ENCODE measurements around the gene AHRR. TPM values are rescaled to one million over a fixed set of nuclear protein-coding genes. Genes with fewer than 3 reads are reported as not detected.
"Not testable (repeated sequence)": the region's sequence is repeated elsewhere in the genome, so short reads cannot be mapped to it uniquely, and the experiment has no call there.

The AHRR gene
- total RNA-seq, 1 donor from 2014 or later: 3.5 TPM

DNA sequence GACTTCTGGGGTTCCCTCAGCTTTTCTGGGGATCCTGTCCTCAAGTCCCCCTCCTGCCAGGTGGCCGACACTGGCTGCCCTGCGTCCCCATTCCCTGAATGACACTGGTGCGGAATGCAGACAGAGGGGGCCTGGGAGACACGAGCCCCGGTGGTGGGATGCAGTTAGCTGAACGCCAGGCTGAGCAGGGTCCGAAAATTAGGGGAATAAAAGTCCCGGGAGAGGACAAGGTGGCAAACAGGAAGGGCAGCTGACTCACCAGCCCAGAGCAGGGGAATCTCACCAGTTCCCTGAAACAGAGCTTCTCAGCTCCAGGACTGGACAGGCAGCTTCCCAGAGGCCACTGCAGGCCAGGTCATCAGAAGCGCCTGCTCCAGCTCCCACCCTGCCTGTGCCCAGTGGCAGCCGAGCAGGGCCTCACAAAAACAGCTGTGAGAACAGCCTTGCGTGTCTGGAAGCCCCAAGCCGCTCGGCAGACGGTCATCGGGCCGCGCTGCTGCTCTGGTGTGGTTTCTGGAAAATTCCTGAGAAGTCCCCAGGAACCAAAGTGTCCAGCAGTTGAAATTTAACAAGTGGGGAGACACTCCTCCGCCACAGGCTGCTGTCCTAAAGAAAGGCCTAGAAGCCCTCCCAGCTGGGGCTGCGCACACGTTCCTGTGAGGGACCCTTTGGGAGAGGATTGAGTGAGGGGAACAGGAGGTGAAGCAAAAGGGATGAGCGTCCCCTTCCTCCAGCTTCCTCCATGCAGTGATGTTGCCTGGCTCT lies 73.8 kb downstream of the AHRR start:
- no peak for DNase-seq (ENCODE audit: low spot score)

DNA sequence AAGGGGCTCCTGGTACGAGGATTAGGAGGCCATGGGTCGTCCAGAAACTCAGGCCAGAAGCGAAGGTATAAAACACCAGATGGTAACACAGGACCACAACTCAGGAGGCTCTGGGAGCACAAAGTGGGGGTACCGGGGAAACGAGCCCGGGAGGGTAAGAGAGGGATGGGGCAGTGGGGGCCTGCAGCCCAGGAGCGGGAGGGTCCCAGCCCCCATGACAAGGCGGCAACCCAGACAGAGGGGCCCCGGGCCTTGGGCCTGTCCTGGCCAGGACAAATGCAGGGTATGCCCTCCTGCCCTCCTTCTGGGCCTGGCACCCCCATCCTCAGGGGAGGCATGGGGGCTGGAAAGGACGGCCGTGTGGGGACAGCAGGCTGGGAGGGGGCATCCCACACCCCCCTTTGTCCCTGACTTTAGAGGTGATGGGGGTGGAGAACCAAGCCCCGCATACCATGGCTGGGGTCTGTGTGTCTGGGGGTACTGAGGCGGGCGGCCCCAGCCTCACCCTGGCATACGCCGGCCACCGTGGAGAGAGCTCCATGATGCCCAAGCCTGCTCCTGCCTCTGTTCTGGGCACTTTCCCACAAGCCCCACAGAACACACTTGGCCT lies 74.5 kb downstream of the AHRR start:
- no peak for DNase-seq (ENCODE audit: low spot score)

DNA sequence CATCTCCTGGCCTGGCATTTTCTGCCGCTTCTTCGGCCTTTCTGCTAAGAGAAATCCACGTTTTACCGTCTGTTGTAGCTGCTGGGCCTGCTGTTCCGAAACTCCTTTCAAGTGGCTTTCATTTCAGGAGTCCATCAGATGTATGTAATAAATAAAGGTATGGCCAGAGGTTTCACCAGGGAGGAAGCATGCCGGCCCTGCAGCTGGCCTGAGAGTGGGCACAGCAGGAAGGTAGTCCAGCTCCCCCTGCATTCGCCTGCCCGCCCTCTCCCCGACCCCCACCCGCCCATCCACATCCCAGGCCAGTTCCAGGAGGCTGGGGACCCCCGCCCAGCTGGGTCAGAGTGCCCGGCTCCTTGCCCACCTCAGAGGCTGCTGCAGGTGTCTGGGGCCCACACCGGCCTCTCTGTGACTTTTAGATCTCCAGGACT lies 75.0 kb downstream of the AHRR start:
- DNase-seq (ENCODE audit: low spot score): no peak

DNA sequence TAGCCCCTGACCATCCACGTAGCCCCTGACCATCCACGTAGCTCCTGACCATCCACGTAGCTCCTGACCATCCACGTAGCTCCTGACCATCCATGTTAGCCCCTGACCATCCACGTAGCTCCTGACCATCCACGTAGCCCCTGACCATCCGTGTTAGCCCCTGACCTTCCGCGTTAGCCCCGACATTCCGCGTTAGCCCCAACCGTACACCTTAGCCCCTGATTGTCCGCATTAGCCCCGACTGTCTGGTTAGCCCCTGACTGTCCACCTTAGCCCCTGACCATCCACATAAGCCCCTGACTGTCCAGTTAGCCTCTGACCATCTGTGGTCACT lies 76.6 kb downstream of the AHRR start:
- DNase-seq (ENCODE audit: low spot score): not testable (repeated sequence)

DNA sequence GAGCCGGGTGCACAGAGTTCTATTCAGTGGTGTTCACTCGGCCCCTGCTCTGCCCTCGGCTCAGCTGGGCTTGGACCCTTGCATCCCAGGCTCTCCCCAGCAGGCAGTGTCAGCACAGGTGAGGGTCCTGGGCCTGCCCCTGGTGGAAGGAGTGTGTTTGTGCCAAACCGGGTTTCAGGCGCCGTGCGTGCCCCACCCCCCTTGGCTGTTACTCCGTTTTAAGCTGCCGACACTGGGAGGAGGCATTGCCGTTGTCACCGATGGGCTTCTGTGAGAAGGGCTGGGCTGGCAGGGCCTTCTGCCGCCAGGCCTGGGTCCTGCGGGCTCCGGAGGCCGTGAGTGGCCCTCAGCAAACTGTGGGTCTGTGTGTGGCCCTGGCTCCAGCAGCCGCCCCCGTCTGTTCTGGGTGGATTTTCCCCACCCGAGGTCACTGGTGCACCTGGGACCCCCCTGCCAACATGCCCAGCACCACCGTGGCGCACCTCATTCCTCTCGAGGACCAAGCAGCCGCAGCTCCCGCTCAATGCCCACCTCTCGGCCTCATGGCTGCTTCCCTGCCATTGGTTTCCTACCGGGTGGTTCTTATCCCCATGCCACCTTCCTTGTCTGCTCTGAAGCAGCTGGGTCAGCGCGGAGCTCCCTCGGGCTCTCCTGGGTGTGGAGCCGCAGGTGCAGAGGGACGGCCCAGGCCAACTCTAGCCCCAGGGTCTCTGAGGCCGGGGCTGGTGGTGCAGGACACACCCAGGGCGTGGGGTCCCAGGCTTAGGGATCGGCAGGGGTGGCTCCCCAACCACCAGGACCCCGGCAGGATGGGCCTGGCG lies 77.2 kb downstream of the AHRR start:
- no peak for DNase-seq (ENCODE audit: low spot score)

DNA sequence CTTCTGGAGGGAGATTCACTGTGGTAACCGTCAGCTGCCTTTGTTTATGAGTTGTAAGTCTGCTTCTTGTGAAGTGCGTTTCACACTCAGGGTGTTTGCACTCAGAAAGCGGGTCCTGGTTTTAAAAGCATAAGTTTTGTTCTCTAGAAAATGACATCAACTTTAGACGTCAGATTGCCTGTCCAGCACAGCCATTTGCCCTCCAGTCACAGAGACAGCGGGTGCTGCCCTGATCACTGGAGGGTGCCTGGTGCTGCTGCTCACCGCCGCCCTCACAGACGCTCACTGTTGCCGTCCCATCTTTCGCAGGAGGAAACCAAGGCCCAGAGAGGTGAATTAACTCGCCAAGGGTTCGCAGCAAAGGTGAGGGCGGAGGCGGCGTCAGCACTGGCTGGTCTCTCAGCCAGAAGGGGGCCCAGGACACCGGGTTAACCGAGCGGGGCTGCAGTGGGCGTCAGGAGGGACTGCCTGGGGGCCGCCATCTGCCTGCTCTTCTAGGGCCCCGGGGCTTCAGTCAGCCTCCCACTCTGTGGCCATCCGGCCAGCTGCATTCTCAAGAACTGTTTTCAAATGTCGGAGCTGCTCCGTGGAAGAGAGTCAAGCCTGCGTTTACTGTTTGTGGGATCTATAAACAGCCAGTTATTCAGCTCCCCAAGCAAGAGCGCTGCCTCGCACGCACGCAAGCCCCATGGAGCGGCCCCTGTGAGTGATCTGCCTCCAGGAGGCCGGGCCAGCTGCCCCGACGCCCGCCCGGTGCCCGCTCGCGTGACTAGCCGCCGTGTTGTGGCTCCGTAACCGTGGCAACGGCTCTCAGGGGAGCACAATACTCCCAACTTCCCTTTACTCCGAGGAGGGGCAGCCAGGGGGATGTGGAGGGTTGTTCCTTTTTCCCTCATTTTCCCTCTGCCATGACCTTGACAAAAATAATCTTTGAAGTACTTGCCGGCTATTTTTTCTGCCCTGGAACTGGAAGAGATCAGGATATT lies 78.1 kb downstream of the AHRR start:
- DNase-seq (ENCODE audit: low spot score): peak; percentile 82

DNA sequence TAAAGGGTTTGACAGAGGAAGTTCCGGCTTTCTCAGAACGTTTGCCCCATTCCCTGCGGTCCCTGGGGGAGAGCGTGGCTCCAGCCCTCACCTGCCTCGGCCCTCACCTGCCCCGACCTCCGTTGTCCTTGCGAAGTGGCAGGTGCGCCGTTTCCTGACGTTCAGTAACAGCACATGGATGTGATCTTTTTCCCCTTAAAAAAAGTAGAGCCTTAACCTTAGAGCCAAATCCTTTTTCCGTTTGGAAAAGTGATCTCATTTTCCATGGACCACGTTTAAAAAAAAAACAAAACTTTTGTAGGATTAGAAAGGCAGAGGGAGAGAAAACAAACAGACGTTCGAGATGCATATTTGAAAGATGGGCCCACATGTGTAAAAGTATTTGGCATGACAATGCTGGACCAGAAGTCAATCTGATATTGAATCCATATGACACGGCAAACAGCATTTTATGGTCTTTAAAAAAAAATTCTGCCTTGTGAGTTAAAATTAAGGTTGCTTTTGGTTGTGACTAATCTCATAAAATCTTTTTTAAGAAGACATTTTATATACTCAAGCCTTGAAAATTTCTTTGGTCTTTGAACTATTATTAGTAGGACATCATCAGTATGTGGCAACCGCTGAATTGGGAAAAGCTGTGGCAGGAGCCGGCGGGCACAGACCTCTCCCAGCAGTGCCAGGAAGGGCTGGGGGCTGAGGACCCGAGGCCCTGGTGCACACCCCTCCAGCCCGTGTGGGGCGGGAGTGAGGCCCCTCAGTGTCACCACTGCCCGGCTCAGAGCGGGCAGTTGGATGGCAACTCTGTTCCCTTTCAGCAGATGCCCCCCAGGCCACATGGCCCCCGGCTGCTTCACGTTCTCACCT lies 79.0 kb downstream of the AHRR start:
- DNase-seq (ENCODE audit: low spot score): peak; percentile 7

DNA sequence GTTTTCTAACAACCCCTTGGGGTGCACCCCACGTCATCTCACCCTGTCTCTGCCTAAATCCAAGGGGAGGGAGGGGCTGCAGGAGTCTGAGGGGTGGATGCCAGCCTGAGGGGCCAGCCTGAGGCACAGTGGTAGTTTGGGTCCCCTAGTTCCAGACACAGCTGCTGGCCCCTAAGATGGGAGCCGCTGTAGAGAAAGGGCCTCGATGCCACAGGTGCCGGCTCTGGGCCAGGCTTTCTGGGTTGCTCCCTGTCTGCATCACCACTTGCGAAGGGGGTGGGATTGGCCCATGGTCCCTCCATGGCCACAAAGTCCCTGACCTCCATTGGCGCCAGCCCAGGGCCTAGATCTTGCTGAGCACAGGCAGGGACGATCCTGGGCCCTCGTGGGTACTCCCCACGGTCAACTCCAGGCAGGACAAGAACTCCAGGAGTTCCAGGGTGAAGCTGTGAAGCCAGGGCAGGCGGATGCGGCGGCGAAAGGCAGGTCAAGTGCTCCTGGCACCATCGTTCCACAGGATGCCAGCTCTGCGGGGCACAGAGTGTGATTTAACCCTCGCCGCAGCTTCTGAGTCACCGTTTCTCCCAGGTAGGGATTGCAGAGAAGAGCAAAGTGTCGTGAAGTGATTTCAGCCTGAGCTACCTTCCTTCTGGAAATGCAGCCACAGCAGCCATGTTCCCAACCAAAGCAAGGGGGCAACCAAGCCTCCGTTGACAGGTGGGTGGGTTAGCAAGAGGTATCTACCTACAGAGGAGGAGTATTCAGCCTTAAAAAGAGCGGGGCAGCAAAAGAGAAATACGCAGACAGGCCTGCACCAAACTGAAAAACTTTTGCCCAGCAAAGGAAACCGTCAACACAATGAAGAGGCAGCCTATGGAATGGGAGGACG lies 79.9 kb downstream of the AHRR start:
- DNase-seq (ENCODE audit: low spot score): peak; percentile 8

DNA sequence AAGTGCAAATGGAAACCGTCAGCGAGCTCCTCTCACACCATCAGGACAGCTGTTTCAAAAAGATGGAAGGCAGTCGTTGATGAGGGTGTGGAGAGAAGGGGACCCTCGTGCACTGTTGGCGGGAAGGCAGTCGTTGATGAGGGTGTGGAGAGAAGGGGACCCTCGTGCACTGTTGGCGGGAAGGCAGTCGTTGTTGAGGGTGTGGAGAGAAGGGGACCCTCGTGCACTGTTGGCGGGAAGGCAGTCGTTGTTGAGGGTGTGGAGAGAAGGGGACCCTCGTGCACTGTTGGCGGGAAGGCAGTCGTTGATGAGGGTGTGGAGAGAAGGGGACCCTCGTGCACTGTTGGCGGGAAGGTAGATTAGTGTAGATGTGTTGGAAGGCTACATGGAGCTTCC lies 80.7 kb downstream of the AHRR start:
- DNase-seq (ENCODE audit: low spot score): peak; percentile 8

DNA sequence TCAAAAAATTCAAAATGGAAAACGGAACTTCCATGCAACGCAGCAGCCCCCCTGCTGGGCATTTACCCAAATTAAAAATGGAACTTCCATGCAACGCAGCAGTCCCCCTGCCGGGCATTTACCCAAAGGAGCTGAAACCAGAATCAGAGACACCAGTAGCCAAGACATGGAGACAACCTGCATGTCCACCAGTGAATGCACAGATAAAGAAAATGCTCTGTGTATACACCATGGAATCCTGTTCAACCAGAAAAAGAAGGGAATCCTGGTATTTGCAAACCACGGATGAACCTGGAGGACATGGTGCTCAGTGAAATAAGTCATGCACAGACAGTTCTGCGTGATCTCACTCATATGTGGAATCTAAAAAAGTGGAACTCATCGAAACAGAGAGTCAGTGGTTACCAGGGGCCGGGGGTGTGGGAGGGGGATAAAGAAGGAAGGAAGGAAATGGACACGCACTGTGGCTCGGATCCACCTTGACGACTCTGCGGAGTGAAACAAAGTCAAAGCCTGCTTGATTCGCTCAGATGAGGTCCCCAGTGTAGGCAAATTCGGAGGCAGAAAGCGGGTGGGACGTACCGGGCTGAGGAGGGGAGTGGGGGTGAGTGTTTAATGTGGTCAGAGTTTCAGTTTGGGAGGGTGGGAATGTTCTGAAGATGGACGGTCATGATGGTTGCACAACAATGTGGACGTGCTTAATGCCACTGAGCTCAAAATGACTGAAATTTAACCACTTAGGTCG lies 81.3 kb downstream of the AHRR start:
- peak; percentile 9 for DNase-seq (ENCODE audit: low spot score)

DNA sequence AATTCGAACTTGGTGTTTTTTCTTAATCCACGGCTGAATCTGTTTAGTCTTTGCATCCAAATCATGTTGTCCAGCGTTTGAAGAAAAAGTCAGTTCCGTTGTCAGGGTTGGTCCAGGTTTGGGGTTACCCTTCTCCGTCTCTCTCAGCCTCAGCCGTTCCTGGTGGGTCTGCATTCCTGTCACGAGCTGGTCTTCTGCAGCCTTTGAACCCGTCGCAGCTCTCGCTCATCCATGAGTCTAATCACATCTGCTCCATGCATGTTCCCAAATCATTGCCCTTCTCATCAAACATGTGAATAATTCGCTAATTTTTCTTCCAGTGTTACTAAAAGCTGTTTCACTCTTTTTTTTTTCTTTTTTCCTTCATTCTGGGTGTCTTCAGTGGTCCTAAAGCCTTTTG lies 82.5 kb downstream of the AHRR start:
- no peak for DNase-seq (ENCODE audit: low spot score)

DNA sequence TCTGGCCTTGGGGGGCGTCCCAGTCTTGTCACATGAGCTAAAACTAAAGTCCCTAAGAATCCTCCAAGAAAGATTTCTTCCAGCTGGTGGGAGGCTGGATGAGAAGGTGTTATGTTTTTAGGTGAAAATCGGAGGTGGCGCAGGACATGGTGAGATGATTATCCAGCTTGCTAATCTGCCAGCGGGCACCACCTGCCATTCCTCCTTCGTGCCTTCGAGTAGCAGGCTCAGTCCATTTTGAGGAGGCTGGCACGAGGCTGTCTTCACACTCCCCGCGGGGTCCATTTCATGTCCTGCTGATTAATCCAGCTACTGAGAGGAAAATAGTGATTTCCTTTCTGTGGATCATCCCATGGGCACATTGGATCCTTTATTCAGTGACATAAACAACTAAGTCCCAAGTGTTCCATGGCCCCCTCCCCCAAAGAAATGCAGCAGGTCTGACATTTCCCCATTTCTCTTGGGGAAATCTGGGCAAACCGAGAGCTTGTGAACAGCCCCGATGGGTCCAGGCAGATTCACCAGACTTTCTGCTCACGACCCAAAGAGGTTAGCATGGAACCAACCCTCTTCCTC lies 83.2 kb downstream of the AHRR start:
- peak; percentile 5 for DNase-seq (ENCODE audit: low spot score)

DNA sequence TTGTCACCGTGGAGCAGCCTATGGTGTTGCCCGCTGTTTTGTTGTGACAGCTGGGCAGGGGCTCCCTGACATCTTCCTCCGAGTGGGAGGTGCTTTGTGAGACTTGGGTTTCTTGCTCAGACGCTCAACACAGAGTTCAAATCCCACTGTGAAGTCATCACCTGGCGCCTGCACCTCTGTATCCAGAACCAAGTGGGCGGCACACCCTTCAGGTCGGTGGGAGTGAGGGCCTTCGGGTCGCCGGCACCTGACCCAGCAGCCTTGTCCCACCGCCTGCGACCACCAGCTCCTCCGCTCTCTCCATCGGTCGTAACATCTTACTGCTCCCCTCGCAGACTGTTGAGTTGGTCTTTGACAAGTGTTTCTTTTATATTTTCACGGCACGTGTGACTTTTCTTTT lies 83.9 kb downstream of the AHRR start:
- DNase-seq (ENCODE audit: low spot score): no peak

DNA sequence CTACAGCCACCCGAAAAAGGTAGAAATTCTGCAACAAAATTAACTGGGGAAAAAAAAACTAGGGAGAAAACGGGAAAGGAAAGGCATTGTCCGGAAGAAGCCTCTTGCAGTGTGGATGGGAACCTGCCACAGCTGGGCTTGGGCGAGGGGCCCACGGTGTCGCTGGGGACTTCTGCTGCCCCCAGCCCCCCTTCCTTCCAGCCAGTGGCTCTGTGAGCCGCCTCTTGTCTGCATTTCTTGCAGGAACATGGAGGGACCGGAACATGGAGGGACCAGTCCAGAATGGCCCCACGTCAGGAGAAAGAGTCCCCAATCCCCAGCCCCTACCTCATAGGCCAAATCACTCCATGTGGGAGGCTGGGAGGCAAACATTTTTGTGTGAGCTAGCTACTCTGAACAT lies 84.5 kb downstream of the AHRR start:
- DNase-seq (ENCODE audit: low spot score): no peak

DNA sequence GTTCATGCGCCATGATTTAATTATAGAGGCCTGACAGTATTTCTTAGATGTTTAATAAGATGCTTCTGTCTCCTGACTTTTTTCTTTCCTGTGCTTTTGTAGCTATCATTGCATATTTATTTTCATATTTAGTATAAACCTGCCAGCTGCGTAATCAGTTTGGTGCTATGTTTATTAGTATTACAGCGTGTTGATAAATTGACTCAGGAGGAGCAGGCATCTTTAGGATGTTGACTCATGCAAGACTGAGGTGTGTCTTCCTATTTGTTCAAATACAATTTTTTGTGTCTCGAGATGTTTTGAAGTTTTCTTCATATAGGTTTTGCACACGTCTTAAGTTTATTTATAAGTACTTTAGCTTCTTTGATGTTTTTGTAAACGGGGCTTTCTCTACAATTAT lies 85.5 kb downstream of the AHRR start:
- DNase-seq (ENCODE audit: low spot score): no peak

DNA sequence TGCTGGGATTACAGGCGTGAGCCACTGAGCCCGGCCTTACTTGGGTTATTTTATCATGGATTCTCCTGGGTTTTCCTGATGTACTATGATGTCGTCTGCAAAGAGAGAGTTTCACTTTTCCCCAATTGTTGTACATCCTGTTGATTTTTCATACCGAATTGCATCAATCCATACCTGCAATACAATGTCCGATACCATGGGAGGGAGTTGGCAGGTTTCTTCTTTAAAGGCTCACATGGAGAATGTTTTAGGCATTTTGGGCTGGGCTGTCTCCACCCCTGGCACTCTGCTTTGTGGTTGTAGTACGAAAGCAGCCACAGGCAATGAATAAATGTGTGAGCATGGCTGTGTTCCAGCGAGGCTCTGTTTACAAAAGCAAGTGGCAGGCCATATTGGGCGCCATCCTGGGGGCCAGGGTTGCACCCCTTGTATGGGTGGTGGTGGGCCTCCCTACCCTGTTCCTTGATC lies 86.3 kb downstream of the AHRR start:
- no peak for DNase-seq (ENCODE audit: low spot score)

DNA sequence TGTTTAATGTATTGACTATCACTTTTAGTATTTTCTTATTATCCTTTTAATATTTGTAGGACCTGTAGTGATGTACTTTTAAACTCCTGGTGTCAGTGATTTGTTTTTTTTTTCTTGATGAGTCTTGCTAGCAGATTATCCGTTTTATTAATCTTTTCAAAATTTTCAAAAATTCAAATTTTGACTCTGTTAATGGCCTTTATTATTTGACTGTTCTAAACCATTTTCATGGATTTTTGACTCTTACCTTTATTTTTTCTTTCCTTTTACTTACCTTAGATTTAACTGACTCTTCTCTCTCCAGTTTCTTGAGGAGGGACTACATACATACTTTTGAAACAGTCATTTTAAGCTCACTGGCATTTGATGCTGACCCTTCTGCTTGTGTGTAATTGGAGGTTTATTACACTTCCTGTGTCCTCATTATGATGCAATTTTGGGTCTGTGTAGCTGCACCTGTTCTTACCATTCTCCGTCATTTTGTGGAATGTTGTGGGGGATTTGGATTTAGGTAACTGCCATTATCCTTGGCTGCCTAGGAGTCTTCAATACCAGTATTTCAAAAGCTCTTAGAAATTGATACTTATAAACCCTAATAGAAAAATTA lies 89.5 kb downstream of the AHRR start:
- no peak for DNase-seq (ENCODE audit: low spot score)

DNA sequence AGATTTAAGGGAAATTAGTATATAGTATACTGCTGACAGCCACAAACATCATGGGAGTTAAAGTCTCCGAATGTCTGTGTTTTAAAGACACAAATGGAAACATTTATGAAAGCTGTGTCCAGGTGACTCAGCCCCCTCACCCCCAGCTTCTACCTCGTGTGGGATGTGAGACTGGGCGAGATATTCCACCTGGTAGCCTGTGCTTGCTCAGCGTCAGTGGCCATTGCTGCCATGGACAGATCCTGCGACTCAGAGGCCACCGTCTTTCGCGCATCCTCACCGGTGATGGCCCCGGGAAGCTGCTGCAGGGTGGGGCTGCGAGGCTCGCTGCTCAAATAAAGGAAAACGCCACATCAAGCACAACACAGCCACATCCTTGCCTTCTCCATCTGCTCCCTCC lies 90.2 kb downstream of the AHRR start:
- DNase-seq (ENCODE audit: low spot score): no peak
